Left lung (tissue), 14 donors: ENCODE results near the gene H2BW1. TPM values are rescaled to one million over a fixed set of nuclear protein-coding genes. Genes with fewer than 3 reads are reported as not detected.
"Not testable (repeated sequence)": the region's sequence is repeated elsewhere in the genome, so short reads cannot be mapped to it uniquely, and the experiment has no call there.

Source experiments
- ATAC-seq: fragments of 200-7000 bp; cut with Tn5 transposase; one replicate; pipeline ENCODE4 v1.9.1; 2020; ENCODE audit warnings: moderate library complexity
- DNase-seq, 4 donors: peaks; one replicate each; pipeline ENCODE4 v3.0.0-alpha.2; 2013 to 2020
- H3K27ac ChIP-seq, 2 donors: fragments of 200-600 bp; sonication (generic) in 1 of 2; one replicate each; pipeline versions ENCODE4 v1.5.0 to v1.8.0; 2020 to 2021
- H3K27me3 ChIP-seq, 2 donors: fragments of 200-600 bp; sonication (generic) in 1 of 2; one replicate each; pipeline versions ENCODE4 v1.5.0 to v1.8.0; 2020 to 2021
- H3K36me3 ChIP-seq, 2 donors: fragments of 200-600 bp; sonication (generic) in 1 of 2; one replicate each; pipeline versions ENCODE4 v1.5.0 to v1.8.0; 2020 to 2021
- H3K4me1 ChIP-seq, 2 donors: fragments of 200-600 bp; one replicate each; pipeline ENCODE4 v1.8.0; 2021
- H3K4me3 ChIP-seq, 2 donors: fragments of 200-600 bp; sonication (generic) in 1 of 2; one replicate each; pipeline versions ENCODE4 v1.5.0 to v1.8.0; 2020 to 2021; ENCODE audit warnings: mild to moderate bottlenecking in 1 of 2
- H3K9me3 ChIP-seq, 2 donors: fragments of 200-600 bp; sonication (generic) in 1 of 2; one replicate each; pipeline versions ENCODE4 v1.5.0 to v1.8.0; 2020 to 2021
- intact Hi-C, 2 donors: fragments of 100-400 bp; cut with DNase I; formaldehyde crosslinking; loops; one replicate each; pipeline versions ENCODE4 v1.11.2 to v1.14.2; 2022
- long read RNA-seq, 12 donors: library from polyadenylated mRNA in 2 of 12; unstranded in 2 of 12; transcript quantifications; one replicate each; pipeline ENCODE4 v2.0.0 and lab custom pipeline, GENCODE V29; 2019 to 2026
- polyA plus RNA-seq, 6 donors: library from polyadenylated mRNA; unstranded; fragments of 120-200 nt; gene quantifications; one replicate each; pipeline ENCODE4 v1.2.1, GENCODE V29; 2013; ENCODE audit not compliant: insufficient read length in 6 of 6
- total RNA-seq, 2 donors: library from RNA; stranded (reverse); fragmentation: NEBNext Ultra II Directional; extraction: Animal tissue kit (Norgen Biotek cat#: 25700); gene quantifications; one replicate each; pipeline ENCODE4 v1.2.1, GENCODE V29; 2021
- TF ChIP-seq, protein P1 (sequence below), 2 donors: fragments of 200-600 bp; sonication (generic) in 1 of 2; IDR thresholded peaks; one replicate each; pipeline versions ENCODE4 v1.5.0 to v1.8.0; 2021; ENCODE audit warnings: antibody characterized with exemption in 2 of 2
- donor health status: DM: no; HTN: yes; CAD: no.
- donor health status: DM: no; HTN: no; CAD: no.

The H2BW1 gene
- total RNA-seq (not detected), polyA plus RNA-seq (not detected)
- long read RNA-seq, donor 1, result 0 reads
- long read RNA-seq, donor 2, result 0 reads
- long read RNA-seq, donor 3, result 0 reads
- long read RNA-seq, donor 4, result 0 reads
- long read RNA-seq, donor 5, result 0 reads
- long read RNA-seq, donor 6, result 0 reads
- long read RNA-seq, donor 7, result 0 reads
- long read RNA-seq, donor 8, result 0 reads
- long read RNA-seq, donor 9, result 0 reads
- long read RNA-seq, donor 10, result 0 reads
- long read RNA-seq, donor 11, result 0 reads
- long read RNA-seq, donor 12, partial matches to known transcripts, result 0 of 19 reads
- long read RNA-seq, donor 12, other reads (novel, unspliced or antisense), result 19 of 19 reads

DNA sequence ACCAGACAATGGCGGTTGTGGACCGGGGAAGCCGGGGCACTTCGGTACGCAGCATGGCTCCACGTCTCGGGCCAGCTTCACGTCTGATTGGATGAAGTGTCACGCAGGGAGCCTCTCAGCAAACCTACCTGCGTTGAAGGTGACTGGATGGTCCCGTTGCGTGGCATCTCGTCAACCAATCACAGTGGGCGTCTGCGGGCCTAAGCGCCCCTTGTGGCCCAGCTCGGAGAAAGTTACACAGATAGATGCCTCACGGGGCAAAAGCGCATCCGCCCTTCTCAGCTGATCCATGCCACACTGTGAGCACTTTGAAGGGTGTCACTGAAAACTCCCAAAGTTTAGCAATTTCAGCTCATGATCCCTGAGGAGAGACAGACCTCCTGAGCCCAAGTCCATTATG, at the start of gene H2BW1:
H2BW1 (minus strand) TSS at position 103 of the 400 bp plus-strand sequence. CDS start 132 bp downstream, outside the sequence.
- DNase-seq (no peak), ATAC-seq (no peak)
- H3K4me1 ChIP-seq, result no peaks in the 10 kb centered on the region
- no peak within 1 kb of the TSS for H3K4me3 ChIP-seq
- H3K36me3 ChIP-seq, result no peaks in the 10 kb centered on the region
- H3K27me3 ChIP-seq, result no peaks in the 10 kb centered on the region
- no peak within 1 kb of the TSS for H3K27ac ChIP-seq
- TF ChIP-seq, protein P1, sequence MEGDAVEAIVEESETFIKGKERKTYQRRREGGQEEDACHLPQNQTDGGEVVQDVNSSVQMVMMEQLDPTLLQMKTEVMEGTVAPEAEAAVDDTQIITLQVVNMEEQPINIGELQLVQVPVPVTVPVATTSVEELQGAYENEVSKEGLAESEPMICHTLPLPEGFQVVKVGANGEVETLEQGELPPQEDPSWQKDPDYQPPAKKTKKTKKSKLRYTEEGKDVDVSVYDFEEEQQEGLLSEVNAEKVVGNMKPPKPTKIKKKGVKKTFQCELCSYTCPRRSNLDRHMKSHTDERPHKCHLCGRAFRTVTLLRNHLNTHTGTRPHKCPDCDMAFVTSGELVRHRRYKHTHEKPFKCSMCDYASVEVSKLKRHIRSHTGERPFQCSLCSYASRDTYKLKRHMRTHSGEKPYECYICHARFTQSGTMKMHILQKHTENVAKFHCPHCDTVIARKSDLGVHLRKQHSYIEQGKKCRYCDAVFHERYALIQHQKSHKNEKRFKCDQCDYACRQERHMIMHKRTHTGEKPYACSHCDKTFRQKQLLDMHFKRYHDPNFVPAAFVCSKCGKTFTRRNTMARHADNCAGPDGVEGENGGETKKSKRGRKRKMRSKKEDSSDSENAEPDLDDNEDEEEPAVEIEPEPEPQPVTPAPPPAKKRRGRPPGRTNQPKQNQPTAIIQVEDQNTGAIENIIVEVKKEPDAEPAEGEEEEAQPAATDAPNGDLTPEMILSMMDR (IDR thresholded peaks at IDR 0.05), result no peak
- H3K9me3 ChIP-seq, result no peaks in the 10 kb centered on the region
- intact Hi-C loops, result no loop called here

DNA sequence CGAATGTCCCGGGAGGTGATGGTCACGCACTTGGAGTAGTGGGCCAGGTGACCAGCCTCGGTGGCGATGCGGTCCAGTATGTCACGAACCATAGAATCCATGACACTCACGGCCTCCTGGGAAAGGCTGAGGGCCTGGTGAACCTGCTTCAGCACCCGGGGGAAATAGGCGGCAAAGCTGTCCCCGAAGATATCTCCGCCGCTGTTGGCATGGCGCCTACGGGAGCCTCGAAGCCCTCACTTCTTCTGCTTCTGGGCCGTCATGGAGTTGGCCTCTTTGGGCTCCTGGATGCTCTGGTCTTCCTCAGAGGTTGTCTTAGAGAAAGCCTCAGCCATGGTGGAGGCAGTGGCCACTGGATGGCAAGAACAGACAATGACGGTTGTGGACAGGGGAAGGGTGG, 49.1 kb upstream of the H2BW1 start:
- H3K27ac ChIP-seq, intact Hi-C loops, H3K4me1 ChIP-seq, H3K4me3 ChIP-seq, H3K9me3 ChIP-seq, H3K27me3 ChIP-seq, DNase-seq, ATAC-seq, H3K36me3 ChIP-seq: not testable (repeated sequence)

GRCh38 chrX:104054956-104055355, 41.4 kb upstream of the H2BW1 start:
- H3K27ac ChIP-seq, intact Hi-C loops, H3K9me3 ChIP-seq, H3K4me1 ChIP-seq, H3K27me3 ChIP-seq, DNase-seq, H3K36me3 ChIP-seq, H3K4me3 ChIP-seq: not testable (repeated sequence)
- peak; percentile 51 for ATAC-seq

GRCh38 chrX:104047171-104047570, 33.7 kb upstream of the H2BW1 start:
- intact Hi-C loops, result no loop called here

GRCh38 chrX:104045642-104046041, 32.1 kb upstream of the H2BW1 start:
- Histone ChIP-seq H3K36me3 (no peaks in the 10 kb centered on the region), H3K27ac (no peak overlapping the region), H3K4me3 (no peak overlapping the region)

More at GRCh38 chrX:104047171-104047570, 33.7 kb upstream of the H2BW1 start:
- no peak for ATAC-seq
- DNase-seq, result no peak
- H3K4me1 ChIP-seq, result no peaks in the 10 kb centered on the region
- no peak overlapping the region for H3K4me3 ChIP-seq
- H3K36me3 ChIP-seq, result no peaks in the 10 kb centered on the region
- H3K9me3 ChIP-seq, result no peaks in the 10 kb centered on the region
- TF ChIP-seq, protein P1 (IDR thresholded peaks at IDR 0.05), result no peak
- no peaks in the 10 kb centered on the region for H3K27me3 ChIP-seq
- H3K27ac ChIP-seq, result no peak overlapping the region

DNA sequence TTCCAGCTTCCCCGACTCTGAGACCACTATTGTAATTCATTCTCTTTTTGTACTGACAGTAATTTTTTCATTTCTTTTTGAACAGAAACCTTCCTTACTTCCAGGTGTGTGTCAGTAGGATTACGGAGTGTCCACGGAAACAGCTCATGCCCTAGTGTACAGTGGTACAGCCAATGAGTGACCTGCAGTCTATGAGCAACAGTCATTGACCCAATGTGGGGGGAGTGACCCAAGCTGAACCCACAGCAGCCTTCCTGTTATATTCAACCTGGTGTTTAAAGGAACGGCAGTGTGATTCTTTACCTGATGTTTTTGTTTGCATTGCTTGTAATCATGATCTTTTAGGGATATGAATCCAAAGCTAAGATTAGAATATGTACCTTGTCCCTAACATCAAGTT, 27.5 kb upstream of the H2BW1 start:
- intact Hi-C loops, result no loop called here
- ATAC-seq (no peak), DNase-seq (no peak)
- Histone ChIP-seq H3K27ac (no peak overlapping the region), H3K9me3 (no peaks in the 10 kb centered on the region), H3K4me1 (no peaks in the 10 kb centered on the region), H3K4me3 (no peak overlapping the region), H3K27me3 (no peaks in the 10 kb centered on the region), H3K36me3 (no peaks in the 10 kb centered on the region)
- TF ChIP-seq, protein P1 (IDR thresholded peaks at IDR 0.05), result no peak

More at GRCh38 chrX:104045642-104046041, 32.1 kb upstream of the H2BW1 start:
- DNase-seq (no peak), ATAC-seq (no peak)
- Histone ChIP-seq H3K27me3 (no peaks in the 10 kb centered on the region), H3K4me1 (no peaks in the 10 kb centered on the region), H3K9me3 (no peaks in the 10 kb centered on the region)
- TF ChIP-seq, protein P1 (IDR thresholded peaks at IDR 0.05), result no peak
- intact Hi-C loops, result no loop called here
